Cardiac fibroblast (primary cell): ENCODE measurements around the gene GPR151.

Experiments
- DNase-seq, 2 donors: peaks; one replicate each; pipeline versions ENCODE4 v3.0.0 to v3.0.0-alpha.2; 2010; ENCODE audit warnings: low read depth in 2 of 2
- H3K4me3 ChIP-seq, 2 donors: replicated peaks in 1 of 2; 1 replicate in 1 of 2; 2 replicates in 1 of 2; pipeline ENCODE4 v1.5.1; 2011; ENCODE audit warnings: low read depth in 2 of 2, low read length in 2 of 2, mild to moderate bottlenecking in 2 of 2, moderate library complexity in 1 of 2
- CTCF ChIP-seq: IDR thresholded peaks from one replicate; pipeline ENCODE4 v1.5.1; 2011; ENCODE audit warnings: low read depth, mild to moderate bottlenecking, low read length, inconsistent platforms

GPR151 gene

GRCh38 chr5:146482775-146483174 lies 33.2 kb downstream of the GPR151 start:
- no peak for DNase-seq
- H3K4me3 ChIP-seq = no peak overlapping the region
- no peak for TF ChIP-seq CTCF

- H3K4me3 ChIP-seq = no peak overlapping the region
- DNase-seq = peak; percentile 17 to 41
- TF ChIP-seq CTCF = no peak
These were observed 40.1 kb downstream of the GPR151 start for GRCh38 chr5:146475906-146476305.

DNA sequence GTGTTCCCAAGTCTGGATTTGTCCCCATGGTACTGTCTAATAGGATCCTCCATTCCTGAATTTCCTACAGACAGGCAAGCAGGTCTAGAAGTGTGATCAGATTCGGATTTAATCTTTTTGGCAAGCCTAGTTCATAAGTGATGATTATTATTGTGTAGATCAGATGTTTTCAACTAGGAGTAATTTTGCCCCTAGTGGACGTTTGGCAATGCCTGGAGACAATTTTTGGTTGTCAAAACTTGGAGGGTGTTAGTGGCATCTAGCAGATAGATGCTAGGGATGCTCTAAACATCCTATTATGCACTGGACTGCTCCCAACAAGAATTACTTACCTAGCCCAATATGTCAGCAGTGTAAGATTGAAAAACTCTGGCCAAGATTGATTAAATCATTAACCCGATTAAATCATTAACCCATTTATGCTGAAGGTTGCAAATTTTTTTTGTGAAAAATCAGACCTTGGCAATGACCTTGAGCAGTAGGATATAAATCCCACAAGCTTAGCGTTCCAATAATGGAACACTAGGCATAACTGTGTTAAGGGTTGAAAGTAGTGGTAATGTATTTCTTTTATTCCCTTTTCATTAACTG lies 40.7 kb downstream of the GPR151 start:
- DNase-seq = peak in 1 of 2 donors; percentile 9
- H3K4me3 ChIP-seq = no peak overlapping the region
- peak; percentile 34 for TF ChIP-seq CTCF

GRCh38 chr5:146474065-146474464 lies 41.9 kb downstream of the GPR151 start:
- no peak overlapping the region for H3K4me3 ChIP-seq
- DNase-seq = no peak
- TF ChIP-seq CTCF = no peak

DNA sequence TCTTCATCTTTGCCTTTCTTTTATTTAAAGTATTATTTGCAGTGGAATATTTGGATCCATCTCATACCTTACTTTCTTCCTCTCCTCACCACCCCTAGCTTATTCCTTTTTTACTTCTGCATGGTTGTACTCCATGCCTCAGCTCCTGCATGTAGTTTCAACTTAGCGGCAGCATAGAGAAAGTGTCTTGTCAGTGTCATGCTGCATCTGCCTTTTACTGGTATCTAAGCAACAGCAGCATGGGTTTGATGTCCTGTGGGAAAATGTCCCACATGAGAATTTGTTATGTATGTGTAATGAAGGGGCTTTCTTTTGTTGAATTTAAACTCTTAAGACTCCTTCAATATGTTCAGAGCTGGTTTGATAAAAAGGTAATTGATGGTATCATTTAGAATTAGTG lies 48.2 kb downstream of the GPR151 start:
- TF ChIP-seq CTCF = no peak
- no peak overlapping the region for H3K4me3 ChIP-seq
- DNase-seq = no peak

DNA sequence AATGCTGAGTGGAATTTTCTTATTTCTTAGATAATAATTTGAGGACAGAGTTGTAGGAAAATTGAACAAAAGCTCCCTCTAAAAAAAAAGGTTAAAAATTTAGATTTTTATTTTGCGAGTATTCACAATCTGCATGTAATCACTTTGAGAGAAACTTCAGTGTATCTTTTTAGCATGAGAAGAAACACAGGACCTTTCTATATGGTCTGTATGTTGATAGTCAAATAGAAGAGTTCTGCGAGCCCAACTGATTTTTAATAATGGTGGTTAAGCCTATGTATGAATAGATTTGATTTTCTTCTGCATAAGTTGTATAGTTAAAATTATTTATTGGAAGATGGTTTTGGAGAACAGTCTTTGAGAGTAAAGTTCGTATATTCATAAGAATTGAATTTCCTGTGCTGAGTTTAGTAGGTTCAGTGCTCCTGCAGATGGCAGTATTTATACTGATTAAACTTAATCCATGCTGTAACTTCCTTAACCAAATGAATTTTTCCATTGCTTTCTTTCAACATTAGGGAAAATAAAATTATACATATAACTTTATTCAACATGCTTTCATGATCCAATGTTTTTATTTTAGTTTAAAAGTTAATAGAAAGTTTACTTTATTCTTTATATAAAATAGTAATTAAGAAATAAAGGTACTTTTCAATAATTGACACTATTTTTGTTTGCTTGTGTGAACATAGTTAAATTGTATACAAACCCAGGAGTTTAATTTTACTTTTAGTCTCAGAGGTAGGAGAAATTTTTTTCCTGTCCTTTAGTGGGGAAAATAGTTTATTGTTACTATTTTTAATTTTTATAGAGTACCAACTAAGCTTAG lies 49.3 kb downstream of the GPR151 start:
- no peak overlapping the region for H3K4me3 ChIP-seq
- TF ChIP-seq CTCF = peak; percentile 57
- peak; percentile 45 to 50 for DNase-seq
